Glomerular visceral epithelial cell (primary cell): Measurements from ENCODE around the gene ANTXR1.

ENCODE experiments used
- DNase-seq: peaks from one replicate; pipeline ENCODE4 v3.0.0-alpha.2; 2016; ENCODE audit errors: extremely low spot score

The ANTXR1 gene

DNA sequence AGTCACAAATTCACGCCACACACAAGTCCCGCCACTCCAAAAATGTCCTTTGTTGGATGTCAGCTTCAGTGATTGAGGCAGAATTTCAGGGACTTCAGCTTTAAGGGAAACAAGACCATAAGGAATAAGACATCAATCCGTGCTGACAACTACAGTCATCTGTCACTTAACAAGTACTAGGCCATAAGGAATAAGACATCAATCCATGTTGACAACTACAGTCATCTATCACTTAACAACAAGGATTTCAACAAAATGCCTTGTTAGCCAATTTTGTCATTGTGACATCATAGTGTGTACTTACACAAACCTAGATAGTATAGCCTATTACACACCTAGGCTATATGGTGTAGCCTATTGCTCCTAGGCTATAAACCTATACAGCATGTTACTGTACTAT, 58.0 kb downstream of the ANTXR1 start:
- no peak for DNase-seq

DNA sequence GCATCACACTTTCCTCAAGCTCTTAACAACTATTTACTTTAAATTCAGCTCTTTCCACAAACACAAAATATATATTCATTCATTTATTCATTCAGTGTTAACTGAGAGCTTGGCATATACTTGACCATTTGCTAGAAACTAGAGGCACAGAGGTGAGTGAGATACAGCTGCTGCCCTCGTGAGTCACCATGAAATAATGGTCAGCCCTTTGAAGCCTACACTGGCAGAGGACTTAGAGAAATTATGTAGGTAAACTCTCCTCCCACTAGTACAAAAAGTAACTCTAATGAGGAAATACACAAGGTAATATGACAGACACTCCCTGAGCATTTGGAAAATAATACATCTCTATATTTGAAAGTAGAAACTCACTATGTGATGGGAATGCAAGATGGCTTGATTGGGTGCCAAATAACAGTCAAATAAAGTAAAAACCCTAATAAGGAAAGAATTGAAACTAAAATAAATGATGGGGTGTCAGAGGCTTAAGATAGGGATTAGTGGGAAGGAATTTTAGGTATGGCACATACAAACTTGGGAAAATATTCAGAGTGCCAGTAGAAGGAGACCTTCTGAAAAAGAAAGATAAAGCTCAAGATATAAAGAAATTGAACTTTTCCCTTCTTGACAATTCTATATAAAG, 61.1 kb downstream of the ANTXR1 start:
- no peak for DNase-seq

DNA sequence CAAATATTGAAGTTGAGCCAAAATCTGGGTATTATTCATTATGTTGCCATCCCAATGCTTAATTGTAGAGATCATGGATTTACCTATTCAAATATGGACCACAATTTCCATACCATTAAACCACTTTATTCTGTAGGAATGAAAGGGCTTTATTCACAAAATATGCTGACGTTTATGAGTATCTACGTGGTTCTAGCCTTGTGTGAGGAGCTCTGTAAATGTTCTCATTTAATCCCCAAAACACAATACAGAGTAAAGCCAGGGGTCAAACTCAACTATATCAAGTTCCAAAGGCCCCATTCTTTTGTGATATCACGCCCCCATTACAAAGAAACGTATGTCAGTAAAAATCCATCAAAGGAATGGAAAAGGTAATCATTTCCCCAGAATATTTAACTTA, 61.9 kb downstream of the ANTXR1 start:
- no peak for DNase-seq

DNA sequence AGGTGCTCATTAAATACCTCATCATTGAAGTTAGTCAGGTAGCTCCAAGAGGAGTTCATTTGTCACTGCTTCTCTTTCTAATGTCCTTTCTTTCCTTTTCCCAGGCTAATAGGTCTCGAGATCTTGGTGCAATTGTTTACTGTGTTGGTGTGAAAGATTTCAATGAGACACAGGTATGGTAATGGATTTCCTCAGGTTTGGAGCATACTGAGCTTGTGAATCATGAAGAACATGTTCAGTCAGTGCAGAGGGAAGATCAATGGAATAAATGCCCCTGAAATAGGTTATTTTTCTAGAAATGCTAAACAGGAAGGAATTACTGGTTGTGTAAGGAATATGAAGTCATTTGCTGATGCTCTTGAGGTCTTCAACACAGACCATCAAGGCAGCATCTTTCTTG, 62.5 kb downstream of the ANTXR1 start:
- DNase-seq, result no peak

DNA sequence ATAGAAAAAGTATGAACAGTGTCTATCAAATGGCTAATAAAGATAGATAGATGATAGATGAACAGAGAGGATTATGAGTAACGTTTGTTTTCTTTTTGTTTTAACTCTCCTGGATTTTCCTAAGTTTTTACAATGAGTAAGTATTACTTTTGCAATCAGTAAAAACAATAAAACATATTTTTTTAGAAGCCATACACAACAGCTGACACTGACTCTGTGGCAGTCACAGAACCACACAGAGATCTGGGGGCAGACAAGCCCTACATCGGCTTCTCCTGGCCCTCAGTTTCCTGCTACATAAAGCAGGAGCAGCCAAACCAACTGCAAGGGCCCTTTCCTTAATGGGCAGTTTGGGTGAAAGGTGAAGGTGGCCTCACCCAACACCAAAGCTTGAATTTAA, 63.6 kb downstream of the ANTXR1 start:
- no peak for DNase-seq

DNA sequence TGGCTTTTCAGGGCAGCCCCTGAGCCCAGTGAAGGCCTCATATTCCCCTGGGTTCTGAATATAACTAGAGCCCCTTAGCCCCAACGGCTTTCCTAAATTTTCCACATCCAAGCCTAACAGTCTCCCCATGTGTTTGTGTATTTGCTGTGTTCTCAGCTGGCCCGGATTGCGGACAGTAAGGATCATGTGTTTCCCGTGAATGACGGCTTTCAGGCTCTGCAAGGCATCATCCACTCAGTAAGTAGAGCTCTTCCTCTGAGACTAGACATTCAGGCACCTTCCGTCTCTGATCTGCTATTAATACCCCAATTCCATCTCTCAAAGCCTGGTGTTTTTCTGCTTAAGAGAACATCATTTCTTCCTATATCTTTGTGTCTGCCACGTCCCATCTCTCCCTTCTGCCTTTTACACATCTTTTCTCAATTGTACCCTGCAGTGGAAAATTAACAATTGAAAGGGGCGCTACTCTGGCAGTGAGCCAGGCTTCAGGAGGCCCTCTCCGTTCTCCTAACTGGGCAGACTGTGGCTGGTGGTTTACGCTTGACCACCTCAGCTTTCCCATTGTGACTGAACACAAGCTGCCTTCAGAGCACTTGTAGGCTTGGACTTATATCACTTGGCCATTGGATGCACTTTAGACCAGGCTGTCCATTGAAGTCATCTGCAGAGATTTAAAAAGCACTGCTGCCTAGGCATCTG, 64.4 kb downstream of the ANTXR1 start:
- peak; percentile 57 for DNase-seq

DNA sequence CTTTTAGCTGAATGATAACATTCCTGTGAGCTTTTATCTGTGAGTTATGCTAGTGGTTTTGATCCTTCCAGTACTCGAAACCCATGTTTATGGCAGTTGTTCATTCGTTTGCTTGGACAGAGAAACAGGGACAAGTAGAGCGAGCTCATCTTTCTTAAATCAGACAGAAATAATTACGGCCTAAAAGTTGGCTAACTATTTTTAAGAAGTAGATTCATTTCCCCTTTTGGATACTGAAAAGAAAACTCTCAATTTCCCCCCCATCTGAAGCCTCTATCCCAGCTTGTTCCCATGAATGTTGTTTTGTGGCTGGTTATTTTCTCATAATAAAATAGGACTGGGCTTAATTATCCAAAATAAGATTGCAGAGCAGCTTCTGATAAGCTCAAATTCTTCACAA, 67.1 kb downstream of the ANTXR1 start:
- no peak for DNase-seq

DNA sequence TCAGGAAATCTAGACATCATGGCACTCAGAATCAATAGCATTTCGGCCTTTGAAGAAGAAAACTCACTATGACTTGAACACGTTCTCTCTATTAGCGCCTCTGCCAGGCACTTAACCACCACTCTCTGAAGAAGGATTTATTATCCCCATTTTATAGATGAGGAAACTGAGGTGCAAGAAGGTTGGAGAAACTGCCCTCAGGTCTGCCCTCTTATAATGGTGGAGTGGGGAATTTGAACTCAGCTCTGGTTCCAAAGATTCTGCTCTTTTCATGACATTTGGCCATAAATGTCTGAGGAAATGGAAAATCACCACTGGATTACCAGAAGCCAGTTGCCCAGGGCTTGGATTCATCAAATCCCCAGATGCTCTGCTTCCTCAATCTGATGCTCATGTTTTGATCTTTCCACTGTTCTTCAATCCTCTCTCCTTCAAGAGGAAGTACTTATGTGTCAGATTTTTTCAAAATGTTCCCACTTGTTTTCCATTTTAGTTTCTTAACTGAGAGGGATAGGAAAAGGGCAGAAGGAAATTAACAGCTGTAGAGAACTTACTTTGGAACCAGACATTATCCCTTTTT, 68.1 kb downstream of the ANTXR1 start:
- DNase-seq, result no peak

DNA sequence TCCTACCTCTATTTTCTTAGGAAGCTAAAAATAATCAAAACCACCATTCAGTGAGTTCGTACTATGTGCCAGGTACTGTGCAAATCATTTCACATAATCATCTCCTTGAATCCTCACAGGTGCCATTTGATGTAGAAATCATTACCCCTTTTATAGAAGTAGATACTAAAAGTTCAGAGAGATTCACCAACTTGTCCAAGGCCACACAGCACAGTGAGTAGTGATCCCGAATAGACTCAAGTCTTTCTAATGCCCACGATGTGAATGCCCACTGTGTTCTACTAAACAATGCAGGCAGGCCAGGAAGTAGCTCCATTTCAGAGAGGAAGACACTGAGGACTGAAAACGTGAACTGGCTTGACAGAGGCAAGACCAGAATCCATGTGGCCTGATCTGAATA, 68.8 kb downstream of the ANTXR1 start:
- DNase-seq, result no peak

DNA sequence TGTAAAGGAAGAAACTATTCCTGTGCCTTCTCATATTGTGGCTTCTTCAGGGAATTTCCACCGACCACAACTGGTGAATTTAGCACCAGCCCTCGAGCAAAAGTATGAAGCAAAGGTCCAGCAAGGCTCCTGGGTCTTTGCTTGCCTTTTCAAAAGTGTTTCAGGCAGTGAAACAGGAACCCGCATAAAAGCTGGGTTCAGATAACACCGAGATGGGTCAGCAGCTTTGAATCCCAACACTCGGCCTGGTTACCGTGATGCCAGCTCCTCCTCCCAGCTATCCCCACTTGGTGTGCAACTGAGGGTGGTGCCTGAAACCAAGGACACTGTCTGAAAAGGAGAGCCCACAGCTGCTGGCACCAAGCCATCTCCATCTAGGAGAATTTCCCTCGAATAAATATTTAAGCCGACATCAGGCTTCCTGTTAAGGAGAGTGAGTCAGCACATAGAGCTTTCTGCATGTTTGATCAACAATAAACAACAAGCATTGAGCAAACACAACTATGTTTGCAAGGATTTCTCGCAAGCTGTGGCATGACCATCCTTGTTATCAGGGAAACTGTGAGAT, 69.5 kb downstream of the ANTXR1 start:
- peak; percentile 90 for DNase-seq

DNA sequence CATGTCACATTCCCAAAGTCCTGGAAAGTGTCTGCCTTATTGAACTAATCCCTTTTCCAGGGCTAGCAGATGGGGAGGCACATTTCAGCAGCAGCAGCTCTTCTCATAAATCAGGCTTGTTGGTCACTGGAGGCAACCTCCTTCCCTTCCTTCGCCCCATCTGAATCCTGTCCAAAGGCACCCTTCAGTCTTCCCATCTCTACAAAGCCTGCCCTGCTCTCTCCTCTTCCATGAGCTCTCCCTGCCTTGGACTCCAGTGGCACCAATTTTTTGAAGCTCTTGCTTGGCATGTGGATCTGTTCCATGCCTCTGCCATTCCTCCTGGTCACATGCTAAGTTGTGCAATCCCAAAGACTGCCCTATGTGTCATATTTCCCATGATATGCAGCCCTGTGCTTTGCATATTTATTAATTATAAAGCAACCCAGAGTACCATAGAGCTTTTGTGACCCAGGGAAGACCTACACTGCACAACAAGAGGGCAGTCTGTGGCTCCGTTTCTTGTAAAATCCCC, 70.3 kb downstream of the ANTXR1 start:
- DNase-seq, result no peak

DNA sequence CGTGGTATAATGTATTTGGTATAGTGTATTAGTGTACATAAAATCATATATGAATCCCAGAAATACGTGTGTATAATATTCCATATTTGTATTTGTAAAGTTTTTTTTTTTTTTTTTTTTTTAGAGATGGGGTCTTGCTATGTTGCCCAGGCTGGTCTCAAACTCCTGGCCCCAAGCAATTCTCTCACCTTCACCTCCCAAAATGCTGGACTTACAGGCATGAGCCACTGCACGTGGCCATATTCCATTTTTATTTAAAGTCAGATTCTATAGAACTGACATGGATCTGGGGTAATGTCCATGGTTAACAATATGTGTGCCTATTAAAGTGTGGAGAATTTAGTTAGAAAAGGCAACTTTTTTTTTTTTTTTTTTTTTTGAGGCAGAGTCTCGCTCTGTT, 71.5 kb downstream of the ANTXR1 start:
- no peak for DNase-seq

DNA sequence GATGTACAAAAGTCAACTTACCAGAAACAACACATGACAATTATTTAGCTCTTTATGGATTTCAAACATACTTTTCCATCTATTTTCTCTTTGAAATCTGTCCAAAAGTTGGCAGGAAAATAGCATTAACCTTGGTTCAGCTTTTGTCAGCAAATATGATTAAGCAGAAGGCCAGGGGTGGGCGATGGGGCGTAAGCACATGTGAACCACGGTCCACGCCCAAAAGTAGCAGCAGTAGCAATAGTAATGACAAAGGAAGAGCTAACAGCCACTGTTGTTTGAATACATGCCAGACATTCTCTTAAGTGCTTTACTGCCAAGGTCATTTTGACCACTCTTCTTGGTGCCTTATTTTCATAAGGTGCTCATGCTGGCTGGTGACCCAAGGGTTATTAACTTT, 73.5 kb downstream of the ANTXR1 start:
- DNase-seq, result peak; percentile 71

DNA sequence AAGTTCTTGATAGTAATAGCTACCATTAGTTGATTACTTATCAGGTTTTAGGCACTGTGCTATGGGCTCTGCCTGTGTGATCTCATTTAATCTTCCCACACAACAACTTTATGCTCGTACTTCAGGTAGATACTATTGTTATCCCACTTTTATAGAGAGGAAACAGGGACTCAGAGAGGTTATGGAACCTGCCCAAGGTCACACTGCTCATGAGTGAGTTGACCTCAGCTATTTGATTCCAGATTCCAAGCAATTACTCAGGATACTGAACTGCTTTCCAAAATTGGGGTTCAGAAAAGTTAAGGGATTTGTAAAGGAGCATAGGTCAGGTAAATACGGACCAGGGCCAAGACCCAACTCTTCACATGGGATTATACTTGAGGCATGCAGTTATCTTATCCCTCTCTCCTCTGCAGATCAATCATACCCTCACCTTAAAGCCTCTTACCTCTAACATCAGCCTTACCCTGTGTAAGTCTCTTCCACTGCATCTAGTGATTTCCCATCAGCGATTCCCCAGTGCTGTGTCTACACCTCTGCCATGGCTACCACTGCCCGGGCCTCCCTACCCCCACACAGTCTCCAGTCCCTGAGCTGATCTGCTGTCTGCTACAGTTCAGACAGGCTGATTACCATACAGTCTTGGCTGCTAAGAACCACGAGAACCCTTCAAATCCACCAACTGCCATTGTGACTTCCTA, 74.4 kb downstream of the ANTXR1 start:
- DNase-seq, result no peak

DNA sequence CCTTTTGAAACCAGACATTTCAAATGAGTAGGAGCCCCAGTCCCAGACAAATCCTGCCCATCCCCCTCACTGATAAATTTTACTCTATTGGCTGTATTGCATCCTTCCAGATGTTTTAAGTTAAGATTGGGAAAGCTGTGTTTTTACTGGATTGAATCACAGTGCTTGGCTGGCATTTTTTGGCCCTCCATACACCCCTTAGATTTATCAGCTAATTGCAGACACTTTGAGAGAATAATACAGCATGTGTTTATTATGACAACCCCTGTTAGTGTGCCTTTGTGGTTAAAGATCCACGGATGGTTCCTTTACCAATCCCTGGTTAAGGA, 74.9 kb downstream of the ANTXR1 start:
- DNase-seq, result no peak

DNA sequence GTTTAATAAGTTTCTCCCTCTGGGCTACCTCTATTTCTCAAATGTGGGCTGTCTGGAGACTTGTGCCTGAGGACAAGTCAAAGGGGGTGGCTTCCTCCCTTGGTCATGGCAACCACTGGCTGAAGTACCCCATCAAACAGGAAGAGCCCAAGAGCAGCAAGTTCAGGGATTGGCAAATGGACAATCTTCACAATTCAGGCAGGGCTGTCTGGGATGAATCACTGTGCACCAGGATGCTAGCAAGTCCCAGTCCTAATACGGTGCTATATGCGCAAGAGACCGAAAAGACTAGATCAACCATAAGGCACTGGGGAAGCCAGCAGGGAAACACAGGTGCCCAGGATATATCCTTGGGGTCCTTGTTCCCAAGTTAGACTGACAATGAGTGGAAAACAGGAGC, 75.5 kb downstream of the ANTXR1 start:
- no peak for DNase-seq

DNA sequence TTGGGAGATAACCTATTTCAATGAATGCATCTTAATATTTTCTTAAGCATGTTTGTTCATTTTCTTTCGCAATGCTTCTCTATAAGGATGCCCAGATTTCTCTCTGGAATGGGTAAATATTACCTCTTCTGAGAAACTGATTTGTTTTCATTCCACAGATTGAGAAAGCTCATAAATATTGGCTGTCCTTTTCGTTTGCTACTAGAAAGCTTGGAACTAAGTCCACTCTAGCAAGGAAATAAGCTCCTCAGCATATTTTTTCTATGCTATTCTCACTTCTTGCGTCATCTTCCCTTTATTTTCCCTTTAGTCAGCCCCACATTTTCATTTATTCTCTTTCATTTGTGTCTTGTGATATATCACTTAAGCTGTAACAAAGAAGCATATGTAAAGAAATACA, 76.3 kb downstream of the ANTXR1 start:
- DNase-seq, result no peak

DNA sequence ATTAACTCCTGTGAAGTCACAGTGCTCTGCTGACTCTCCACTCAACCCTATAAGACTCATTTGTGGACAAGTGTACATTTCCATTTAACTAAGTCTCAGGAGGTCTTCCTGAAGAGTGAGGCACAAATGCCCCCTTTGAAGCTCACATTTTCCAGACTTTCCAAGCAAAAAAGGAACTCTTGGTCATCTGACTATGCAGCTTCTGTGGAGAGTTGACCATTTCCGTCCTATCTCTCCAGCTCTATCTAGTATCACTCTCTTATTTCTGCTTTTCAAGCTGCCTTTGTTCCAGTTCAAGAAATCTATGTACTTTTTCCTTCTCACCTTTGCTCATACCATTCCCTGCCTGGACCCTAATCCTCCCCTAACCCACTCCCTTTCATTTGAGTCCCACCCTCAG, 77.0 kb downstream of the ANTXR1 start:
- DNase-seq, result no peak

DNA sequence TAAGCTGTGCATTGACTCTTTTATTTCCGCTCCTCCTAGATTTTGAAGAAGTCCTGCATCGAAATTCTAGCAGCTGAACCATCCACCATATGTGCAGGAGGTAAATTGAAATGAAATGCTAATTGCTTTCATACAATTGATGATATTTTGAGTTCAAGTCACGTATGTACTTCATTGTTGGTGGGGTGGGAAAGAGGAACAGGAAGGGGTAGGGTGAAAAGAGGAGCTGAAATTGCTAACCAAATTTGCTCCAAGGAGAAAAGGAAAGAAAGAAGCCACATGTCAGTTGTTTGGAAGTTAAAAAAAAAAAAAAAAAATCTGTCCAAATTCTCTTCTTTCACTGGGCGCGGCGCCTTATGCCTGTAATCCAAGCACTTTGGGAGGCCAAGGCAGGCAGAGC, 77.8 kb downstream of the ANTXR1 start:
- no peak for DNase-seq

DNA sequence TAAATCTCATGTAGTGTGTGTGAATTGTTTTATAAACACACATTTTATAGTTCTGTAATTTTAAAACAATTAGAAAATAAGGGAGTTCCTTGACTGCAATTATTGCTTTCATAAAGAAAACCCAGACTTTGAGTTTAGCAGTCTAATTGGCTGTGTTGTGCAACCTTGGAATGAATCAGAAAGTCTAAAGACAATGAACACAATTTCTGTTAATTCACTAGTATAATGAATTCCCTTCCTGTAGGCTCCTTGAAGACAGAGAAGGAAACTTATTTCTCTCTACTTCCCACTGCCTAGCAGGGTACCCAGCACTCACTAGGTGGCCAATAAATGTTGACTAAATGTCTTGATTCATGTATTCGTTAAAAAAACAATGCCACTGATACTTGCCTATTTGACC, 79.9 kb downstream of the ANTXR1 start:
- DNase-seq, result no peak

DNA sequence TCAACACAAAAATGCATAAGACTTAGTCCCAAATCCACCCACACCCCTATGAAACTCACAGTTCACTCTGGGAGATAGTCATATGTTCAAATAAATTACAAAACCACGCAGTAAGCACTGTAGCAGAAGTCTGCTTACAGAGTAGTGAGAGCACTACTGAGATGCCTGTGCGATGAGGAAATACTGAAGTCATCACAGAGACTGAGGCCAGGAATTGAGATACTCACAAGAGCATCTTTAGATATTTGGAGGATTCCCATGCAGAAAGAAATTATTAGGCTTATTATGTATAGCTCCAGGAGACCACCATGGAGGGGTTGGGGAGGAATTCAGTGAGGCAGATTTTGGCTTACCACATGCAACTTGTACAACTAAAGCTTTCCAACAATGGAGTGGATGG, 82.3 kb downstream of the ANTXR1 start:
- no peak for DNase-seq

DNA sequence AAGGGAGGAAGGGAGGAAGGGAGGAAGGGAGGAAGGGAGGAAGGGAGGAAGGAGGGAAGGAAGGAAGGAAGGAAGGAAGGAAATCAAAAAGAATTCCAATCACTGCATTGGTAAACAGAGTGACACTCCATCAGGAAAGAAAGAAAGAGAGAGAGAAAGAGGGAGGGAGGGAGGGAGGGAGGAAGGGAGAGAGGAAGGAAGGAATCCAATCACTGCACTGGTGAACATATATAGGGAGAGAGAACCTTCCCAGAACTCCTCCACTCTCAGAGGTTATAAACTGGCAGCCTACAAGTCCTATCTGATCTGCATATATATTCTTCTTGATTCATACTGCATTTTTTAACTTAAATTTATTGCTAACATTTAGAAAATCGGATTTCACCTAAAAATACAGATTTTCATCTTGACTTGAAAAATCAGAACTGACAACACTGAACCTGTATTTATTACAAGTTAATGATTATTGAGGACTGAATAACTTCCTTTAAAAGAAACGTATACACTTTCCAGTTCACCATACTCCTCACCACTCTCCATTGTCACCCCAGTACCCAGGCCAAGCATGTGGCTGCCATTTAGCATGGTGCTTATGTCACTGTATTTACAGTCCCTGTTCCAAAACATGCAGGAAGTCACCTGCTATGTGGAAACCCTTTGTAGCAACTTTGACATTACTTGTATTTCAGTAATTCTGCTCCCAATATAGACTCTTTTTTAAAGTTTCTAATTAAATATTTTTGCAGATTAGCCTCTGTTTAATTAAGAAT, 83.5 kb downstream of the ANTXR1 start:
- DNase-seq, result no peak
